Stimulated activated CD4-positive, alpha-beta T cell treated with anti-CD3 and anti-CD28 coated beads, Interleukin-4, amount 100 ng/mL, for 1 hour (primary cell): ENCODE data around the gene ERC2.
"Not testable (repeated sequence)": the region's sequence is repeated elsewhere in the genome, so short reads cannot be mapped to it uniquely, and the experiment has no call there.

ENCODE experiments used
- DNase-seq: peaks from one replicate; pipeline ENCODE4 v3.0.0-alpha.2; 2020

ERC2 gene

DNA sequence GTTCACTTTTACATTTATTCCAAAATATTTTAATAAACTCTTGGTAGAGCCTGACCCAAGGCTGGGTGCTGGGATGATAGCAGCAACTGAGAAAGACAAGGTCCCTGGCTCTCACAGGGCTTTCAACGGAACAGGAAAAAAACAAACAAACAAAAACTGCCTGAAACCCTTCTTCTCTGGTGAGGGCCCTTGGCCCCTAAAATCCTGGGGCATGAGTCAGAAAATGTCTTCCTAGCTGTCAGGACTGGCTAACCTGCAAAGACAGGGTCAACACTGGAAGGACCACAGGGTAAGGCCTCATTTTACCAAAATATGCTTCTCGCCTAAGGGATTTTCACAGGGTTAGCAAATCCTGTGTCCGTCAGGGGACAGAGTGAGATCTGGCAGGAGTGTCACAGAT lies 935.5 kb downstream of the ERC2 start:
- DNase-seq: no peak

DNA sequence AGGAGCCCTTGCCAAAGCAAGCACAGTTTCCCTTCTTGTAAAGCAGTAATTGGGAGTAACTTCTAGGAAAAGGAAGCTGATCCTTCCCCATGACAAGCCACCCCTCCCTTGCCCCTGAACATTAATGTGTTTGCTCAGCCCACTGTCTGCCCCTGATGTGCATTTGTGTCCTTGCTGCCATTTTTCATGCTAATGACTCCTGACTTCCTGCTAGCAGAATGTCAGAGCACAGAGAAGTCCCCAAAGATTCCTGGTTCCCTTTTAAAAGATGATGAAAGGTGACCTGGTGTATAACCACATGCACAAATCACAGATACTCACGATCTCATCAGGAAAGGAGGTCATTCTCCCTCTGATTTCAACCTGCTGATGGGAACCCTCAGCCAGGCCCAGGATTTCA lies 936.9 kb downstream of the ERC2 start:
- DNase-seq: no peak

DNA sequence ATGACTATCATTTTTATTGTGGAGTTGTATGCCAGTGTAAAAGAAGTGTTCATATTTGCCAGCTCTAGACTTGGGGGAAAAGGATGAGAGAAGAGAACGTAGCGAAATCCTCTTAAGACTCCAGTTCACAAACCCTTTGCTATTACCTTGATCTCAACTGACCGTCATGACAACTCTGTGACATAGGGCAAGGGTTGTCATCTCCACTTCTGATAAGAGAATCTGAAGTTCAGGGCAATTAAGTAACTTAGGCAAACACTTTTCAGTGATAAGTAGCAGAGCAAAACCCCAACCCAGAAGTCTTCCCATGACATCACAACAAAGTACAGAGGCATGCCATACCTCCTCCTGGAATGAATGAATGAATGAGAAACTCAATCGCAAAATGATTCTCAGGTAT lies 940.9 kb downstream of the ERC2 start:
- no peak for DNase-seq

DNA sequence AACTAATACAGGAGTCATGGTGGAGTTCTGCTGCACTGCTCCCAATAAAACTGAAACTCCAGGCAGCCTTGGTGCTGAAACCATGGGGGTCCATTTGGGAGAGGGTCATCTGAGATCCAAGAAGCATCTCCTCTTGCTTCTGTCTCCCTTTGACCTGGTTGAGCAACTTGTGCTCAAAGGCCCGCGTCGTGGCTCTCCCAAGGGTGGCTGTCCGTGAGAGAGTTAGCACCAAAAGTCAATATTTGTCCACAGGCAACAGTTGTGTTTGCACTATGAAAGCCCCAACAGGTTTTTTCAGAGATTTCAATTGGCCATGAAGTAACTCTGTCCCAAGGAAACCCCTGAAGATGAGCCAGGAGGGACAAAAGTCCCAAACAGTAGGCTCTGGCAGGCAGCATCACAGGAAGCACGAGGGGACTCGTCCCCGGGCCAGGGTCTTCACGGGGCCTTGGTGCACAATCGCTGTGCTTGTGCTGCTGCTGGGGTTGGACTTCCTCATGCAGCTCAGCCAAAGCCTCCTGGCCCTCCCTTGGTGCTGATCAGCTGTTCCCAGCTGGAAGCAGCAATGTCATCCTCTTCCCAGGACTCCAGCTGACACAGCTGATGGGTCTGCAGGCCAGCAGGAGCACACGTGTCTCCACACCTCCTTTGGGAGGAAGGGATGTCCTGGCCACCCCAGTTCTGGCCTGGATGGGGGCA lies 941.8 kb downstream of the ERC2 start:
- DNase-seq: no peak

DNA sequence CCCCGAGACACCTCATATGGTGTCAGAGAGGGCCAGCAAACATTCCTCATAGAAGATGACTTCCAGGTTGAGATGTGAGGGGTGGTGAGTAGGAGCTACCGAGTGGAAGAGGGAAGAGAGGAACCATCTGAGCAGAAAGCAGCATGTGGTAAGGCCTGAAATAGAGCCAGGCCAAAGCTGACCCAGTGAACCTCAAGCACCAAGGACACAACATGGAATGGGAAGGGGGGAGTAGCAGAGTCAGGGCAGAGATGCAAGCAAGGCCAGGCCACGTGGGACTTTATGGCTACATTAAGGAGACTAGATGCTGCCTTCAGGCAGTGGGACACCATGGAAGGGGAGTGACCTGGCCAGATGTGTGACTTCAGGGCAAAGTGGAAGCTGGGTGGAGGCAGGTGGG lies 942.8 kb downstream of the ERC2 start:
- no peak for DNase-seq

DNA sequence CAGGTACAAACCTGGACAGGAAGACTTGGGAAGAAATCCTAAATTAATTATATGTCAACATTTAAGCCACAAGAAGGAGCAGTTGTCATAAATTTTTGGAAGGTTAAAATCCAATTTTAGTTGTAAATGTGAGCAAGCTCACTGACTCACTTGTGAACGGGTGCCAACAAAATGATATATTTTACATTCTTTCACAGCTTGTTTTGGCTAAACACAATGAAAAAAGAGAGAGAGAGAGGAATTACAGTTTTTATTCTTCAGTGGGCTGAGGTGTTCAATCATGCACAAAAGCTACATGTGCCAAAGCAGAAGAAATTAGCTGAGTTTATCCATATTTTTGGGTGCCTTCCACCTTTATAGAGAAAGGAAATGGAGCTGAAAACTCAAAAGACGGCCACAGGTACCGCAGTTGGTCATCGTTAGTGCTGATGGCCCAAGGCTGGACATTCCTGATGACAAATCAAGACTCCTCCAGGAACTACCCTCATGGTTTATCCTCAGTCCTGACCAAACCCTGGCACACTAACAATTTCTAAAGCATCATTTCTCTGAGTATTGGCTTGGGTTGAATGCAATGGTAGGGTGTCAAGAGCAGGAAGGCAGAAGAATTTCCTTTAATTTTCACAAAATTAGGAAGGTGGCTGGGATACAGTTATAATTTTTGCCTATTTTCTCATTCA lies 943.6 kb downstream of the ERC2 start:
- no peak for DNase-seq

DNA sequence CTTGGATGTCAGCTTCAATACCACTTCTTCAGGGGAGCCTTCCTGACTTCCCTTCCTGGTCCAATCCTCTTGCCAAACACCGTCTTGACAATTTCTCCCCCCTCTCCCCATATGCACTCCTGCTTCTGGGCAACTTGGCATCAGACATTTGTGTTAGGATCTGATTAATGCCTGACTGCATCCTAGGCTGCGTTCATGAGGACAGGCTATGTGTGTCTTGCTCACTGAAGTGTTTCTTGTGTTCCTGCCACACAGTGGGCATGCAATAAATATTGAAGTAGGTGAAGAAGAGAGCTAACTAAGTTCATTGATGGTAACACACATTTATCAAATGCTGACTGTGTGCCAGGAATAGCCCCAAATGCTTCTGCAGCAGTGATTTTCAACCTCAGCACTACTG lies 944.8 kb downstream of the ERC2 start:
- DNase-seq: no peak

DNA sequence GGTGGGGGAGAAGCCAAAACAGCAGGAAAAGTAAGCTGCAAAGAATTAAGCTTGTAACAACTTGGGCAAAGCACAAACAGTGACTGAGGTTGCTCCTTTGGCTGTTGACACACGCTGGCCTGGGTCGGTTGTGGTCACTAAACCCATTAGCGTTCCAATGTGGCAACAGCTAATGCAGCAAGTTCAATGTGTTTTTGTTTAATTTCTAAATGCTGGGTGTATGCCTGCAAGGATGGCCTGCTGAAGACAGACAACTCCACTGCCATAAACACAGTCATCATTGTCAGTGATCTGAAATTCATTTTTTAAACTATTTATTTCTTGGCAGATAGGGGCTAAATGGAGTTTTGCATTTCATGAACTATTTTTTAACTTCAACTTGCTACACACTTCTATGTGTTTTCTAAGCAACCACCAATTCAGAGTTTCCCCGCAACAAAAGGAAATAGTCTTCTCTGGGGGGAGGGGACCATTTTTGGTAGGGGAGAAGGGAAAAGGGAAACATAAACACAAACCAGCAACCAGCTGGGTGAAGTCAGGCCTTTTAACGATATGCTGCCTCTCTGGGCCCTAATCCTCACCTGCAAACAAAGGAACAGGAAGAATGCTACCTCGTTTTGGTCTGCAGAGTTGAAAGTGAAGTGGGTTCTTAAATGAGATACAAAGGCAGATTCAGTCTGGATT lies 946.4 kb downstream of the ERC2 start:
- DNase-seq: no peak

DNA sequence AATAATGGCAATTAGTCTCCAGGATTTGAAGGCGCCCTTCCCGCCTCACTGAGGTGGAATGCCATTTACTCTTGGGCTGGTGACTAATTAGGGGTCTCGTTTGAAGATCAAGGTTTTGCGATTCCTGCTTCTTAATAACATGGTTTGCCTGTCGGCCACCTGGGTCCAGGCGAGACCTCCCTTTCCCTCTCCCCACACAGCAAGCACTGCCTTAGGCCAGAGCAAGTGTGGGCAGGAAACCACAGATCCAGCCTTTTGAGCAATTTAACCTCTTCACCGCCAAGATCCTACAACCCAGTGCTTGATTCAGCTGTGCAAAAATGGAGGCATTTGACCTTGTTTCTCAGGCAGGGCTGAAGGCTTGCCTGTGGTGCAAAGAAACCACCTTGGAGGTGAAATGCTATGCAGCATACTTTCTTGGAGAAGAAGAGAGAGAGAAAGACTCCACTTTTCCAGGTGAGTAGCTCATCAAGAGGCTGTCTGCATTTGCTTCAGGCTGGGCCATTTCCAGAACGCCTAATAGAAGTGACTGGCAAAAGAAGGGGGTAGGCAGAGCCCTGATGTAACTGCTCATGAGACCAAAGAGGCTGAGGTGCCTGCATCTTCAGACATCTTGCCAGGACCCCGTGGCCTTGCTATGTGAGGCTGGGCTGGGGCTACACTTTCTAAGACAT lies 947.1 kb downstream of the ERC2 start:
- no peak for DNase-seq

DNA sequence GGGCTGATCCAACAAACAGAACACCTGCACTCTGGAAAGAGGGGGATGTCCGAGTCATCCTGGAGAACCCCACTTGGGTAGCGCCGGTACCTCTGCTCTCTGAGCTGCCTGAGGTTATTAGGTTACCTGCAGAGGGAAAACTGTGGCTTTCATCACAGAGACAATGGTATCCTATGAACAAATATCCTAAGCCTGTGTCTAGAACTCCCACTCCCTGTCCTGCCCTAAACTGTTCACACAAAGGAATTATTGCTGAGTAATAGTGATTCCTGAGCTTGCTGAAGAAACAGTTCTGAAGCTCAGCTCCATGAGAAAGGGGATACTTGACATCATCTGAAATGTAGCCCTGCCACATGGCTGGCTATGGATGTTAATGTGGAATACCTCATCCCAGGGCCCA lies 949.2 kb downstream of the ERC2 start:
- DNase-seq: no peak

DNA sequence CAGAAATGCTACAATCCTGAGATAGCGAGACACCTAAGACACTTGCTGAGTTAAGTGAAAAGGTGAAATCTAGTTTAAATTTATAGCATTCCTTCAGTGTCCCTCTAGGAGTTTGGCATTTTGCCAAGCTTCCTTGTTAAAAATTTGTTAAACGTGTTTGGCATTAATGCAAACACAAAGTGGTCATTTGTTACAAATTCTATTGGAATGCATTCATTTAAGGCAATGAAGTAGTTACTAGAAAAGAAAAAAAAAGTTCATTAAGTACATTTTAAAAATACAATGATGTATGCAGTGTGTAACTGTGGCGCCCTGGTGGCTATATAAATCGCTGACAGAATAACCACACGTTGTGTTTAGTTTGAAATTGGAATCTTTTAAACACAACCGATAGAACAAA lies 949.8 kb downstream of the ERC2 start:
- DNase-seq: no peak

DNA sequence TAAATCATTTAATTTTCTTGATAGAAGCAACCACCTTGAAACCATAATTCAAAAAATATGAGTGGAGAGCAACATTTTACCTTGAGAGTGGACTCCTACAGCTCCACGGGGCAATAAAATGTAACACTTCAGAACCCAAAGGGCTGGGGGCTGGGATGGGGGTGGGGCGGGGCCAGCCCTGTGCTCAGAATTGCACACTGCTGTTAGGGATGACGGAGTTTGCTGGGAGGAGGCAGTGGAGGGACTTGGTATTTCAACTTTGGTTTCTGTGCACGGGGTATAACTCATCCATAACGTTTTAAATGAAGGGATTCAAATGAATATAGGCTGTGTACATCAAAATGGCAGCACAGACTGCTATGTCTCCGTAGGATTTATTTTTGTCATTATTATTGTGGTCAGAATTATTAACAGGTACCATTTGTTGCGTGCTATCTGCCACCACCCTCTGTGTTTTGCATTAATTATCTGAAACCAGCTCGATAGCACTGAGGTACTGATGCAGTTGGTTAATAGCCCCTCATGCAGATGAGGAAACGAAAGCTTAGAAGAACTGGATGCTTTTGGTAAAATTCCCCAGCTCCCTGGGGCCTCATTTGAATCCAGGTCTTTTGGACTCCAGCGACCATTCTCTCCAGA lies 951.8 kb downstream of the ERC2 start:
- DNase-seq: no peak

DNA sequence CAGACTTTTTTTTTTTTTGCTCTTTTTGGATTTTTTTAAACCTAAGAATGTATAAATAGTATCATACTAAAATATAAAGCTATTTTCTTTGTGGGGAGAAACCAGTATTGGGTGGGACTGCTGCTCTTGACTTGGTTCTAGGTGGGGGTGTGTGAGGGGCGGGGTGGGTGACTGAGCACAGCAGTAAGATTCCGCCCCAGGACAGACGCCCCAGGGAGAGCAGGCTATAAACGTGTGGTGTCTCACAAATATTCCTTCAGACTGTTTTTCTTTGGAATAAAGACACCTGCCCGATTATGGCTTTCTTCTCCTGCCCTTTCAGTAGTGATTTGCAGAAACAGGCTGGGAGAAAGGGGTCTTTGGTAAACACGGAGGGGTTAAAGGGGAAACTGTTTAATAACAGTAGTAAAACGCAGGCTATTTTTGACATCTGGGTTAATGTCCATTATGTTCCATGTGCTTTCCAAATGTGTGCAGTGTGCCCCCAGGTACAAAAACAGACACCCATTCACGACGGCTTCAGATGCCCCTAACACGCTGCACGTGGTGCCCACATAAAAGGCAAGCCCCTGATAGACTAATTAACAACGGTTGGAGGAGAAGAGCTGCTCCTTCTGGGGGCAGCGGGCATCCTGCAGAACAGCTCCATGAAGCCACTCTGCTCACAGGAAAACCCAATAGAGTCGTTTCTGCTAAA lies 952.6 kb downstream of the ERC2 start:
- no peak for DNase-seq

DNA sequence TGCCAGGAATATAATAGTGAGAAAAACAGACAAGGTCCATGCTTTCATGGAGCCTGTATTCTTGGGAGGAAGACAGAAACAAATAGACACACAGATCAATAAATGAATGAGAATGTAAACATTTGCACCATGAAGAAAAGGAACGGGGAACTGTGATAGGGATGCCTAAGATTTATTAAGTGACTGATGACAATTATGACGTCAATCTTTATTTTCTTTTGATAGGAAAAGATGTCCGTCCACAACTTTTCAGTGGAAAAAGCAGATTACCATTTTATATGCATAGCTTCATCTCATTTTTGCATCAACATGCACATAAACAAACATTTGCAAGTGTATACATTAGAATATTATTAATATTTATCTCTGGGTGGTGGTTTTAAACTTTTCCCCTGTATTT lies 953.3 kb downstream of the ERC2 start:
- no peak for DNase-seq

DNA sequence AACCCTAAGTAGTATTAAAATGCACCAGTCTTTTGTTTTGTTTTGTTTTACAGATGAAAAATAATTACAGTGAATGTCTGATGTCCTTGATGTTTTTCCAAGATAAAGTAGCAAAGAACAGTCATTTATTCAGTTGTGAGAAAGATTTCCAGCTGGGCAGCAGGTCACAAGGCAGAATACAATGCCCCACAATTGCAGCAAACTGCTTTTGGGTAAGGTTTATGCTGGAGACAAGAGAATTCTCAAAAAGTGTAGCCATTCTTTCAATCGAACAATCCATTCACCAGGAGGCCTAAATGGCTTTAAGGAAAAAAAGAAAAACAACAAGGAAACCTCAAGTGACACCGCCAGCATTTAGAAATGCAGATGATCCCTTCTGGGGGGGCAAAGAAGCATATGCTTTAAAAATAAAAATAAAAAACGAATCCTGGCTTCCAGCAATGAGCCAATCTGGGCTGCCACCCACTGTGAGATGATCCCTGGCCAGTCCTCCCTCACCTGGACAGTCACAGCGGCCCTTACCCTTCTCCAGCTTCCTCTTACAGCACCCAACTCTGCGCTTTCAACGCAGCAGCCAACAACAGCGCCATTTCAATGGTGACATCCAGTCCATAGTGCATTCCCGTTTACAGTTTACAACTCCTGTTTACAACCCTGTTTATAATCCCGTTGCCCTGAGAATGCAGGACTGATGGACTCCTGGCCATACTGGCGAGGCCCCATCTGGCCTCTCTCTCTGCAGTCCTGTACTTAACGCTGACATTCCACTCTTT lies 955.5 kb downstream of the ERC2 start:
- DNase-seq: no peak

DNA sequence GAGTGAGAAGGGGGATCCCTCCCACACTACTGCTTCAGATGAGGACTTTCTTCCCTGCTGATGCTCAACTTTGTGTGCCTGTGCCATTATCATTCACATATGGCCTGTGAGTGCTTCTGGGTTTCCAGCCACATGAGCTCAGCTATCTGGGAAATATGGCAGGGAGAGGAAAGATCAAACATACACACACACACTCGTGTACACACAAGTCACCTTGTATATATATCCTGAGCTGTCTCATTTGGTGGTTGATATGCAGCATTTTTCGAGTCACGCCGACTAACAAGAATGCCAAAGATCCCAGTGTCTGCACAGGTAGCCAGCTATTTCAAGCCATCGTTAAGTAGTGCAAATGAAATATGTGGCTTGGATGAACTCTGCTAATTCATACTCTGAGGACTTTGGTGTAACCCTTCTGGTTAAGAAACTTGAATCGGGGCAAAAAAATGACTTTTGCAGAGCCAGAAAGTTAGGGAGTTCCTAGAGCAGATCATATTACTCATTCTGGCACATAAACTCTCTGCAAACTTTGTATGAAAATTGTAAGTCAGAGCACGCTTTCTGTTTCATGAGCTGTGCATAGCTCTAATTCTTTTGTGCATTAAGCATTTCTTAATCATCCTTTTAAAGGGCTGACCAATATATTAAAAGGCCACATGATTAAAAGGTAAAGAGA lies 956.2 kb downstream of the ERC2 start:
- DNase-seq: no peak

DNA sequence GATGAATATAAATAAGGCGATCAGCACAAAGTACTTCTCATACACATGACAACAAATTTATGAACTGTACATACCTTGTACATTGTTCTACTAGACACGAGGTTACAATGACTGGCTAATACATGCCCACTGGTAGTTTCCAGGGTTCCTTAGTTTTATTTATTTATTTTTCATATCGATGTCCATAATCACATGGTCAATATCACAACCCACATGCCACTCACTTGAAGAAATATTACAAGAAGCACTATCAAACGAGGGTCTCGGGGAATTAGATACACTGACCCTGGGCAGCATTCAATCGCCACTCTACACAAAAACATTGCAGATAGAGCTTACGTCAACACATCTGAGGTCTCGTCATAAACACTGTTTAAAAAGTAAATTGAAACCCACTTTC lies 959.9 kb downstream of the ERC2 start:
- no peak for DNase-seq

DNA sequence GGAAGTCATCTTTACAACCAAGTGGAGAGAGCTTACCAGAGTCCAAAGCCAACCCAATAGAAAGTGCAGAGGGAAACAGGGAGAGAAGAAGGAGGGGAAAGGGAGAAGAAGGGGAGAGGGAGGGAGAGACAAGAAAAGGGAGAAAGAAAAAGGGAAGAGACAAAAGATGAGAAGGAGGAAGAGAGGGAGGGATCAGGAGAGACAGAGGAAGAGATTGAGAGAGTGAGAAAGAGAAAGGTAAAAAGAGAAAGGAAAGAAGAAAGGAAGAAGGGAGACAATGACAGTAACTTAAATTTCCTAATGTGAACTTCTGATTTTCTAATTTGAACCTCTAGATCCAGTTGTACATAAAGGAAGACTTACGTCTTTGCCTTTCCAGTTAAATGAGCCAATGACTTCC lies 960.5 kb downstream of the ERC2 start:
- DNase-seq: no peak

DNA sequence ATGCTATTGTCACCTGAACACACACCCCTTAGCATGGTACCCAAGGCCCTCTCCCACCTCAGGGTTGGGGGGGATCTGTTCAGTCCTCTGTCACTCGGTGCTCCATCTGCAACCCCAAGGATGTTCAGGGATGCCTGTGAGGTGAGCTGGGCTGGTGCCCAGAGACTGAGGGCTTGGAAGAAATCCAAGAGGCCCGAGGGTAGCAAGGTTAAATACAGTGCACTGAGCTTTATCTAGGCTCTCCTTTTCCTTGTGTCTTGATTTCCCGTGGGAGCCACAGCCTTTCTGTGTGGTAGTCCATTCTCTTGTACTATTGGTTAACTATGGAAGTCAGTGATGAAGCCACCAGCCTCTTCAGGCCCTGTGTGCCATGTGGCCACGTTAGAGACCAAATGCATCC lies 962.5 kb downstream of the ERC2 start:
- DNase-seq: no peak

DNA sequence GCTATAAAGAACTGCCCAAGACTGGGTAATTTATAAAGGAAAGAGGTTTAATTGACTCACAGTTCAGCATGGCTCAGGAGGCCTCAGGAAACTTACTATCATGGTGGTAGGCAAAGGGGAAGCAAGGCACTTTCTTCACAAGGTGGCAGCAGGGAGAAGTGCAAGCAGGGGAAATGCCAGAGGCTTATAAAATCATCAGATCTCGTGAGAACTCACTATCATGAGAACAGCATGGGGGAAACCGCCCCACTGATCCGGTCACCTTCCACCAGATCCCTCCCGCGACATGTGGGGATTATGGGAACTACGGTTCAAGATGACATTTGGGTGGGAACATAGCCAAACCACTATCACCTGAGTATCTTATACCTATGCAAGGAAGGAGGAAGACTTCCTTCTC lies 963.2 kb downstream of the ERC2 start:
- not testable (repeated sequence) for DNase-seq

DNA sequence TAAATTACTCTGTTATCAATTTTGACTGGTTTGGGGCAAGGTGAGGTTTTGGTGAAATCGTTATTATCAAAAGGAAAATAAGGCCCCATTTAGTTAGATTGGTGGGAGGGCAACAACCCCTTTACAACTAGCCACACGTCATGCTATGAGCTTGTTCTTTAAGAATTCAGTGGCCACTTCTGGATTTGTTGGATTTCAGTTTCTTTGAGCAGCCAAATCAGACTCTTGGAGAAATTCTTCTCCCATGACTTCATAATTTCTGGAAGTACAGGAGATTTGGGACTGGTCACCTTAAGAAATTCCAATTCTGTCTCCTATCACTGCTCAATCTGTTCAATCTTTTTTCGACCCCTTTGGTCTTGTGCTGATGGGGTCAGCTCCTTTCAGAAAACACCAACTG lies 966.4 kb downstream of the ERC2 start:
- no peak for DNase-seq
